Keratinocyte (primary cell): ENCODE data around the gene MEGF11. TPM values are rescaled to one million over a fixed set of nuclear protein-coding genes. Genes with fewer than 3 reads are reported as not detected.

Experiments used
- DNase-seq: peaks from one replicate; pipeline ENCODE4 v3.0.0-alpha.2; 2011; ENCODE audit warnings: low read depth, missing footprints, low spot score
- FAIRE-seq: peaks from 2 replicates; lab custom pipeline; 2011; peaks lifted over from hg19 to GRCh38; lab: Jason Lieb, UNC
- H2AFZ ChIP-seq: 2 replicates; pipeline ENCODE4 v1.6.0; 2012; ENCODE audit warnings: low read length, control low read depth, inconsistent platforms; ENCODE audit not compliant: control insufficient read depth
- H3K27ac ChIP-seq: 2 replicates; pipeline ENCODE4 v1.5.1; 2011; ENCODE audit warnings: low read length; ENCODE audit not compliant: control insufficient read depth, insufficient read depth
- H3K27me3 ChIP-seq: 3 replicates; pipeline ENCODE4 v1.6.0; 2011; ENCODE audit warnings: low read length; ENCODE audit not compliant: control insufficient read depth, insufficient read depth; ENCODE audit errors: extremely low read depth
- H3K36me3 ChIP-seq, 2 experiments: 2 replicates in 1 of 2; 3 replicates in 1 of 2; pipeline ENCODE4 v1.5.1; 2011; ENCODE audit warnings: low read length in 2 of 2, mild to moderate bottlenecking in 1 of 2; ENCODE audit not compliant: control insufficient read depth in 2 of 2, insufficient read depth in 2 of 2; ENCODE audit errors: extremely low read depth in 1 of 2
- H3K4me1 ChIP-seq: 3 replicates; pipeline ENCODE4 v1.5.1; 2011; ENCODE audit warnings: low read length; ENCODE audit not compliant: control insufficient read depth, insufficient read depth; ENCODE audit errors: extremely low read depth
- H3K4me2 ChIP-seq: 3 replicates; pipeline ENCODE4 v1.6.0; 2011; ENCODE audit warnings: low read depth, low read length; ENCODE audit not compliant: control insufficient read depth, insufficient read depth; ENCODE audit errors: extremely low read depth
- H3K4me3 ChIP-seq, 3 experiments: fragments of 200-600 bp in 1 of 3; sonication (generic) in 1 of 3; 2 replicates in 2 of 3; 3 replicates in 1 of 3; pipeline ENCODE4 v1.5.1; 2011 to 2016; ENCODE audit warnings: low read length in 3 of 3, mild to moderate bottlenecking in 3 of 3, control low read depth in 2 of 3, inconsistent platforms in 1 of 3, low read depth in 1 of 3, mixed read lengths in 1 of 3, mixed run types in 1 of 3, moderate library complexity in 1 of 3; ENCODE audit not compliant: control insufficient read depth in 2 of 3, insufficient read depth in 2 of 3; ENCODE audit errors: extremely low read depth in 1 of 3
- H3K79me2 ChIP-seq: 2 replicates; pipeline ENCODE4 v1.6.0; 2012; ENCODE audit warnings: low read length; ENCODE audit not compliant: control insufficient read depth, insufficient read depth
- H3K9ac ChIP-seq: 3 replicates; pipeline ENCODE4 v1.6.0; 2011; ENCODE audit warnings: low read length; ENCODE audit not compliant: control insufficient read depth, insufficient read depth; ENCODE audit errors: extremely low read depth
- H3K9me1 ChIP-seq: 3 replicates; pipeline ENCODE4 v1.6.0; 2011; ENCODE audit warnings: low read length; ENCODE audit not compliant: control insufficient read depth, insufficient read depth; ENCODE audit errors: extremely low read depth
- H3K9me3 ChIP-seq: 2 replicates; pipeline ENCODE4 v1.5.1; 2012; ENCODE audit warnings: low read depth, low read length; ENCODE audit not compliant: control insufficient read depth
- H4K20me1 ChIP-seq: 3 replicates; pipeline ENCODE4 v1.6.0; 2011; ENCODE audit warnings: low read length; ENCODE audit not compliant: control insufficient read depth, insufficient read depth; ENCODE audit errors: extremely low read depth
- CTCF ChIP-seq, 3 experiments: IDR thresholded peaks in 1 of 3; conservative IDR thresholded peaks in 1 of 3; optimal IDR thresholded peaks in 1 of 3; 2 replicates in 2 of 3; 3 replicates in 1 of 3; pipeline versions ENCODE3 to v1.5.1; 2011; ENCODE audit warnings: low read length in 3 of 3, mild to moderate bottlenecking in 3 of 3, moderate library complexity in 2 of 3, control low read depth in 1 of 3, inconsistent platforms in 1 of 3; ENCODE audit not compliant: insufficient read depth in 2 of 3; ENCODE audit errors: extremely low read depth in 1 of 3
- EZH2 ChIP-seq: IDR thresholded peaks from one replicate; pipeline ENCODE4 v1.6.1; 2012; ENCODE audit warnings: inconsistent platforms, mild to moderate bottlenecking, low read length, moderate library complexity
- dilution Hi-C: fragments of 300-500 bp; cut with MboI; formaldehyde crosslinking; loops from one replicate; pipeline ENCODE4 v1.7.0; 2020; ENCODE audit warnings: low sequenced_read_pairs; ENCODE audit not compliant: extremely low pct_ligation_motif_present
- polyA plus RNA-seq, 5 experiments: library from polyadenylated mRNA; depleted of rRNA in 3 of 5; stranded (reverse) in 3 of 5; stranded (forward) in 1 of 5; unstranded in 1 of 5; fragments of >200 nt; gene quantifications; 1 replicate in 1 of 5; 2 replicates in 3 of 5; 3 replicates in 1 of 5; pipeline versions ENCODE4 v1.2.1 to v1.2.3, GENCODE V29; 2011 to 2012; ENCODE audit warnings: missing spikeins in 2 of 5, low read depth in 1 of 5, low replicate concordance in 1 of 5

MEGF11 gene
- polyA plus RNA-seq, 1 donor (not counting 4 experiments of a cell fraction or from before 2014, with no cell fraction given), result not detected

- no peaks in the 10 kb centered on the region for H3K4me1 ChIP-seq
- H3K27me3 ChIP-seq, result peaks cover 11% of the 10 kb centered on the region
- no peaks in the 10 kb centered on the region for H4K20me1 ChIP-seq
- H3K4me2 ChIP-seq, result no peak overlapping the region
- H3K4me3 ChIP-seq, result no peak overlapping the region
- no peaks in the 10 kb centered on the region for H3K9me3 ChIP-seq
- no peak overlapping the region for H3K9ac ChIP-seq
- no peaks in the 10 kb centered on the region for H3K36me3 ChIP-seq
- H3K27ac ChIP-seq, result no peak overlapping the region
- DNase-seq, result no peak
- dilution Hi-C loops, result no loop called here
- H3K79me2 ChIP-seq, result no peaks in the 10 kb centered on the region
- H2AFZ ChIP-seq, result no peak overlapping the region
- H3K9me1 ChIP-seq, result no peaks in the 10 kb centered on the region
- no peak for FAIRE-seq
- no peak for TF ChIP-seq EZH2
- no peak for TF ChIP-seq CTCF (optimal IDR thresholded peaks at IDR 0.05 in 1 of 3, IDR thresholded peaks at IDR 0.05 in 1 of 3, conservative IDR thresholded peaks at IDR 0.05 in 1 of 3; ENCODE audit: extremely low read depth in 1 of 3, insufficient read depth in 2 of 3, low read length in 3 of 3)
These were observed 107.8 kb downstream of the MEGF11 start for GRCh38 chr15:66145726-66146182.

GRCh38 chr15:66144978-66145725, 108.4 kb downstream of the MEGF11 start:
- no peak for FAIRE-seq
- H3K79me2 ChIP-seq, result no peaks in the 10 kb centered on the region
- no peaks in the 10 kb centered on the region for H3K36me3 ChIP-seq
- dilution Hi-C loops, result no loop called here
- H3K27ac ChIP-seq, result no peak overlapping the region
- H4K20me1 ChIP-seq, result no peaks in the 10 kb centered on the region
- no peak for TF ChIP-seq CTCF (optimal IDR thresholded peaks at IDR 0.05 in 1 of 3, IDR thresholded peaks at IDR 0.05 in 1 of 3, conservative IDR thresholded peaks at IDR 0.05 in 1 of 3; ENCODE audit: extremely low read depth in 1 of 3, insufficient read depth in 2 of 3, low read length in 3 of 3)
- no peak for TF ChIP-seq EZH2
- H3K27me3 ChIP-seq, result peaks cover 14% of the 10 kb centered on the region
- H2AFZ ChIP-seq, result no peak overlapping the region
- no peak overlapping the region for H3K9ac ChIP-seq
- no peak overlapping the region for H3K4me3 ChIP-seq
- no peak overlapping the region for H3K4me2 ChIP-seq
- no peak for DNase-seq
- H3K9me1 ChIP-seq, result no peaks in the 10 kb centered on the region
- H3K4me1 ChIP-seq, result no peaks in the 10 kb centered on the region
- H3K9me3 ChIP-seq, result no peaks in the 10 kb centered on the region
